HG02610 (cell line): Measurements from ENCODE around the gene TRIM26.
"Not testable (repeated sequence)": the region's sequence is repeated elsewhere in the genome, so short reads cannot be mapped to it uniquely, and the experiment has no call there.

ENCODE experiments used
- ATAC-seq: cut with Tn5 transposase; IDR thresholded peaks from one replicate; pipeline ENCODE4 v1.9.1; 2021; ENCODE audit warnings: mild to moderate bottlenecking, moderate library complexity; ENCODE audit not compliant: unreplicated experiment

TRIM26 gene

GRCh38 chr6:30171677-30172471, 41.3 kb downstream of the TRIM26 start:
- ATAC-seq: no peak

- ATAC-seq: peak; percentile 44
Measured at GRCh38 chr6:30169658-30170614, 43.3 kb downstream of the TRIM26 start.

GRCh38 chr6:30168741-30169140, 44.5 kb downstream of the TRIM26 start:
- ATAC-seq: no peak

- no peak for ATAC-seq
Measured at GRCh38 chr6:30167101-30167500, 46.1 kb downstream of the TRIM26 start.

GRCh38 chr6:30165238-30165637, 48.0 kb downstream of the TRIM26 start:
- ATAC-seq: not testable (repeated sequence)

GRCh38 chr6:30164714-30165113, 48.5 kb downstream of the TRIM26 start:
- no peak for ATAC-seq

- ATAC-seq: no peak
Measured at GRCh38 chr6:30163918-30164654, 49.1 kb downstream of the TRIM26 start.

GRCh38 chr6:30163090-30163917, 49.9 kb downstream of the TRIM26 start, which contains the start of gene TRIM15:
Gene TRIM15 (plus strand): TSS chr6:30163546. CDS start chr6:30163685, 139 bp downstream.
- no peak for ATAC-seq

- ATAC-seq: no peak
Measured at GRCh38 chr6:30162265-30163089, 50.7 kb downstream of the TRIM26 start.

- no peak for ATAC-seq
Measured at GRCh38 chr6:30160785-30161531, 52.2 kb downstream of the TRIM26 start, which contains the start of gene TRIM10. Gene TRIM10 (minus strand): TSS chr6:30161211. CDS start chr6:30160858, 353 bp downstream.

- no peak for ATAC-seq
Measured at GRCh38 chr6:30160008-30160784, 53.0 kb downstream of the TRIM26 start.

- ATAC-seq: no peak
Measured at GRCh38 chr6:30158475-30159040, 54.6 kb downstream of the TRIM26 start.

GRCh38 chr6:30157999-30158398, 55.2 kb downstream of the TRIM26 start:
- ATAC-seq: no peak

GRCh38 chr6:30157581-30157980, 55.6 kb downstream of the TRIM26 start:
- ATAC-seq: no peak

- no peak for ATAC-seq
Measured at GRCh38 chr6:30156774-30157173, 56.4 kb downstream of the TRIM26 start.

GRCh38 chr6:30156262-30156599, 57.0 kb downstream of the TRIM26 start:
- ATAC-seq: no peak

GRCh38 chr6:30155520-30156261, 57.5 kb downstream of the TRIM26 start:
- no peak for ATAC-seq
